GM19455 (cell line): Measurements from ENCODE around the gene CDK13.
"Not testable (repeated sequence)": the region's sequence is repeated elsewhere in the genome, so short reads cannot be mapped to it uniquely, and the experiment has no call there.

Source experiments
- ATAC-seq: cut with Tn5 transposase; IDR thresholded peaks from one replicate; pipeline ENCODE4 v1.9.1; 2021; ENCODE audit not compliant: unreplicated experiment

Gene CDK13

DNA sequence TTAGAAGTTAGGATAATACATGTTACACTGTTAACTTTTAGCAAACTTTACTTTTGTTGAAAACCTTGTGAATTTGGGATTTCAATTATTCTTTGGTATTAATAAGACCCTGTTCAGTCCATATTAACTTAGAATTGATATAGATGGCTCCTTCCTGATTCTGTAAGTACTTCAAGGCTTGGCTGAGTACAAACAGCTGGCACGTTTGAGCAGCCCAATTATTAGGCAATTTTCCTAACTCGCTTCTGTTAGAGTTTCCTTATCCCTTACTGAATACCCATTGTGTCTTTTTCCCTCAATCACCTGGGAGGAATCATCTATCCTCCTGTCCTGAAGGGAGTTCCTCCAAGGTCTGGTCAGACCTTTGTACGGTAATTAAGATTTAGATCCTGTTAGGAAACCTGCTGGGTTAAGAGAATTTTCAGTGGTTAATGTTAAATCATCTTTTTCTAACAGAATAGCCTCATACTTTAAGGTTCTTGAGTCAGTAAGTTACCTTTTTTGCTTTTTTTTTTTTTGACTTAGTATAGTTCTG lies 195.6 kb downstream of the CDK13 start:
- not testable (repeated sequence) for ATAC-seq

DNA sequence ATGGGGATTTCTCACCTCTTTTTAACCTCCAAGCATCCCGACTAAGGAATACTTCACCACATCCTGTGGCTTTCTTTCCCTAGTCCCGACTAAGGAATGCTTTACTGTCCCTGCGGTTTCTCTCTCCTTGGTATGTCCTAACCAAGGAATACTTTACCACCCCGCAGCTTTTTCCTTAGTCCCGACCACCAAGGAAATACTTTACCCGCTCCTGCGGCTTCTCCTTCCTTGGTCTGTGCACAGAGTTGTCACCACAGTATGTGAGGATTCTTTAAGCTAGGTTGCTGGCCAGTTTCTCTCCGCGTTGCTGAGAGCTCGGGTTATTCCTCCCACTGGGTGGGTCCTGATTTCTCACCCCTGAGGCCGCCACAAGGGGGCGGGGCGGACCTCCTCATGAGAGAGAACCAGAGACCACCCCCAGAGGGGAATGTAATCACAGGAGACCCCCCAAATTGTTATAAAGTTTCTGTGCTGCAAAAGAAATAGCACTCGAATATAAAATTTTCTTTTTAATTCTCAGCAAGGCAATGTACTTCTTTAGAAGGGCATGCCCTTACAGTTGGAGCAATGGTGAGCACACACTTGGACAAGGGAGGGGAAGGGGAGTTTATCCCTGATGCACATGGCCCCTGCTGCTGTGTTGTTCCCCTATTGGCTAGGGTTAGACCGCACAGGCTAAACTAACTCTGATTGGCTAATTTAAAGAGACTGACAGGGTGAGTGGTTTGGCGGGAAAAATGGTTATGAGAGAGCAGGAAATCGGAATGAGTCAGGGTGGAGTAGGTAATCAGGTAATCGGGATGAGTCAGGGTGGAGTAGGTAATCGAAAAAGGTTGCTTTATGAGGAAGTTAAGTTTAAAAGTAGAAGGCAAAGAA lies 197.6 kb downstream of the CDK13 start:
- no peak for ATAC-seq

DNA sequence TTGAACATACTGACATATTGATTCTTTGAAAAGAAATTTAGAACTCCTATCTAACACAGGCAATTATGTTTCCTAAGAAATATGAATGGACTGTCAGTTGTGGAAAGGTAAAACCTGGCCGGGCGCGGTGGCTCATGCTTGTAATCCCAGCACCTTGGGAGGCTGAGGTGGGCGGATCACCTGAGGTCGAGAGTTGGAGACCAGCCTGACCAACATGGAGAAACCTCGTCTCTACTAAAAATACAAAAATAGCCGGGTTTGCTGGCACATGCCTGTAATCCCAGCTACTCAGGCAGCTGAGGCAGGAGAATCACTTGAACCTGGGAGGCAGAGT lies 198.2 kb downstream of the CDK13 start:
- ATAC-seq = not testable (repeated sequence)

DNA sequence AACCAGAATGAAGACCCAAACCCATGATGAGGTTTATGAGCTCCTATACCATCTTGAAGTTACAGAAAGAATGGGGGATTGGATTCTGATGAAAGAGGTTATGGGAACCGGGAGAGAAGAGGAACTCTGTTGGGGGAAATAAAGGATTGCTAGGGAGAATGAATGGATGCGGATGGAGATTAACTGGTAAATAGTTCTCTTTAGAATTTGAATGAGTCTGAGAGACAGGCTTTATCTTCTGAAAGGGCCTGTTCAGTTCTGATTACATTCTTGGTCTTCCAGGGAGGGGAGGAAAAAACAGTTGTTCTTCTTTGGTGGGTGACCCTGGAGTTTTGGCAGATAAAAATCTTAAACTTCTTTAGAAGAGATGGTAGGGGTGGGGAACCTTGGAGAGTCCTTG lies 198.6 kb downstream of the CDK13 start:
- no peak for ATAC-seq
